Measurements from ENCODE around the gene ASPN.
A peak's percentile ranks its signal among the peaks of the same experiment; 100 is the strongest.

Gene ASPN

GRCh38 chr9:92468206-92468605 is 14.1 kb downstream of the ASPN start:
- peak; percentile 71 for DNase-seq (ENCODE audit: low spot score)

- DNase-seq (ENCODE audit: low spot score): no peak
Measured at GRCh38 chr9:92467511-92467910, 14.8 kb downstream of the ASPN start.

- DNase-seq (ENCODE audit: low spot score): no peak
Measured at GRCh38 chr9:92467041-92467440, 15.3 kb downstream of the ASPN start.

DNA sequence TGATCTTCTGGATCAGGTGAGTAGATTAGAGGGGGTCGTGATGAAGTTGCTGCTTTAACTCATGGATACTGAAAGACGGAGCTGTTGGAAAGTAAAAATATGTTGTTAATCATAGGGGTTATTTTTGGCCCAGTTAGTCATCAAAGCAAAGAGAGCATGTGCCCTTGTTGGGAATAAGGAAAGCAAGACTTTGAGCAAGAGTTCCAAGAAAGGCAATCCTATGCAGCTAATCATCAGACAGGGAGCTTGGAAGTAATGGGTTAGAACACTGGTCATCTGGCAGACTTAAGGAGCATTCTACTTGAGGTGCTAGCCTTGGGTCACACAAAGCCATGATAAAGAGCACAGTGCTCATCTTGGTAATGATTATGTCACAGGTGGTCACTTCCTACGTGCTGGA is 18.3 kb downstream of the ASPN start:
- peak; percentile 94 for DNase-seq (ENCODE audit: low spot score)

DNA sequence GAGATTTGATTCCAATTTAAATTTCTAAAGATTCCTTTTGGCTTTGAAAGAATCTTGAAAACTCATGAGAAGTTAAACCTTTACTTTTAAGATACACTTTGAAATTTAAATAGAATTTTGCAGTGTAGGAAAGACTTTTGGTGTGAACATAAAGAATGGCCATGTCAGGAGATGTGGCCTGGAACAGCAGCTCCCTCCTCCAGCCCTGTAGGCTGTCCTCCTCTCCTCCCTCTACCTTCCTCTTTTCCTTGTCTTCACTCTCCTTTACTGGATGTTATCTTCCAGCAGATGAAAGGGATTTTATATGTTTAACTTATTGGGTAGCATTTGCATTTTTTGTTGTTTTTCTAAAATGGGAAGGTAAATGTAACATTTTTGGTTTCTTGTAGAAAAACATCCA is 18.9 kb downstream of the ASPN start:
- no peak for DNase-seq (ENCODE audit: low spot score)

DNA sequence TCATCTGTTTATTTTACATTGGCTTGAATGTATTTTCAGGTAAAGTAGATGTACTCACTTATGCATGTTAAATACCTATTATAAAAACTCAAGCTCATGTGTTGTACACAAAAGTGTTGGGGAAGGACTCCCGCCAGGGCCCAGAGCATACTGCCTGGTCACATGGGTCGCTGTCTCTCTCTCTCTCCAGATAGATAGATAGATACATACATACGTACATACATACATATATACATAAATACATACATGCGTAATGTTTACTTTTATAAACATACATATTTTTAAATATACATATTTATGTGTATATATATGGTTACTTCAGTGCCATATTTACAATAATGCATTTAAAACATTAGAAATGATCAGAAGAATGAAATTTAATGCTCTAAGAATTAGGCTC is 24.7 kb downstream of the ASPN start:
- DNase-seq (ENCODE audit: low spot score): no peak

DNA sequence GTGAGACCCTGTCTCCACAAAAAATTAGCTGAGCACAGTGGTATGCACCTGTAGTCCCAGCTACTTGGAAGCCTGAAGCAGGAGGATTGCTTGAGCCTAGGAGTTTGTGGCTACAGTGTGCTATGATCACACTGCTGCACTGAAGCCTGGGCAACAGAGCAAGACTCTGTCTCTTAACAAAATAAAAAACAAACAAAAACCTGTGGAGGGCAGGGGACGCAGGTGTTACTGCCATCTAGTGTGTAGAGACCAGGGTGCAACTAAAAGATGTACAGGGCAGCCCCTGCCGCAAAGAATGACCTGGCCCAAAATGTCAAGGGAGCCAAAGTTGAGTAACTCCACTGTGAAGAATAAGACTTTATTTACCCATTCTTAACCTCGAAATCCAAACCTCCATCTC is 27.1 kb downstream of the ASPN start:
- DNase-seq (ENCODE audit: low spot score): no peak

DNA sequence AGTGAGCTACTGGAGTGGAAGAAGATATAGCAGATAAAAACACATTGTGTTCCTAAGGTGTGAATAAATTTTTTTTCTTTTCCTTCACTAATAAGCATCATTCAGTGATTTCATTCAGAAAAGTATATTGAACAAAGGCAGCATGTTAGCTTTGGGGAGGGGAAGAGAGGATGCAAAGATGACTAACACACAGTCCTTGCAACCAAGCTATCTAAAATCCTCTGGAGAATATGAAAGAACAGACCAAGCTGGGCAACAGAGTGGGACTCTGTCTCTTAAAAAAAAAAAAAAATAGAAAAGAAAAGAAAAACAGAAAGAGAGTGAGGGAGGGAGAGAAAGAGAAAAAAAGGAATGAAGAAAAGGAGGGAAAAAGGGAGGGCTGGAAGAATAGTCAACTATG is 35.8 kb downstream of the ASPN start:
- no peak for DNase-seq (ENCODE audit: low spot score)

GRCh38 chr9:92444841-92445240 is 37.5 kb downstream of the ASPN start:
- DNase-seq (ENCODE audit: low spot score): no peak

DNA sequence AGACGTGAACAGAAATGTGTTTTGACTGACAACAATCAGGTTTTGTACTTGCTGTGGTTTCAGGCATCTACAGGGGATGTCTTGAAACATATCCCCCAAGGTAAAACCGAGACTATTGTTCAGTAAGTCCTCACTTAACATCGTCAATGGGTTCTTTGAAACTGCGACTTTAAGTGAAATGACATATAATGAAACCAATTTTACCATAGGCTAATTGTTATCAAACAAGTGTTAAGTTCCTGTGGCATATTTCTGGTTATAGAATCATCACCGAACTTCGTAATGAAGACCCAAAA is 41.6 kb downstream of the ASPN start:
- DNase-seq (ENCODE audit: low spot score): no peak

- DNase-seq (ENCODE audit: low spot score): peak; percentile 36
Measured at GRCh38 chr9:92439921-92440750, 42.2 kb downstream of the ASPN start.

GRCh38 chr9:92438900-92439526 is 43.3 kb downstream of the ASPN start:
- peak; percentile 21 for DNase-seq (ENCODE audit: low spot score)

- DNase-seq (ENCODE audit: low spot score): no peak
Measured at GRCh38 chr9:92435263-92435662, 47.0 kb downstream of the ASPN start.

GRCh38 chr9:92432972-92433548 is 49.2 kb downstream of the ASPN start:
- DNase-seq (ENCODE audit: low spot score): no peak

DNA sequence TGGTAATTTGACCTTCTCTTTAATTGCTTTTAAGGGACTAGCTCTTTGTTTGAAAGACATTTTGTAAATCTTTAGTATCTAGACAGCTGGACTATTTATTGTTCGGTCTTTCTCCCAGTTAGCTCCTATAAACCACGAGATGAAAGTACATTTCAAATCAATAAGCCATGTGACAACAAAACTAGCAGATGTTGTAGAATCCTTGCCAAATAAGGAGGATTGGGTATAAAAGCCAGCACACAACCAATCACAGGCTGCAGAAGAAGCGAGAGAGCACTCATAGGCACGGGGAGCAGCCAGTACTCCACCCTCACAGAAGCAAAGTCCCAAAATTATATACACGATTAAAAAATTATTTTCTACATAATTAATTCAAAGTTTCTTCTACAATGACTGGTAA is 50.0 kb downstream of the ASPN start:
- DNase-seq (ENCODE audit: low spot score): peak; percentile 29

DNA sequence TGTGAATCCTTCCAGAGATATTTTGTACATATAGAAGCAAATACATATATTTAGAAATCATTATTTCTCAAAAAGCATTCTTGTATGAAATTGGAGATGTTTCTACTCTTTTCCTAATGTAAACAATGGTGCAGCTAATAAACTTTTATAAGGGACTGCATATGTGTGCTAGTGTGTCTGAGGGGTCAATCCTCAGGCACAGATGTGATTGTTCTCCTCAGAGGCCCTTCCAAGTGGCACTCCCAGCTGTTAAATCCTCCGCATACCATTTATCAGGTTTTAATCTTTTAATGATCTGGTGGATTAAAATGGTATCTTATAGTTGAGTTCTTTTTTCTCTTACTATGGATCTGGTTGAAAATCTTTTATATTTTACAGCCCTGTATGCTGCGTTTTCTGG is 52.5 kb downstream of the ASPN start:
- no peak for DNase-seq (ENCODE audit: low spot score)

GRCh38 chr9:92426501-92427145 is 55.7 kb downstream of the ASPN start:
- no peak for DNase-seq (ENCODE audit: low spot score)

GRCh38 chr9:92425474-92425873 is 56.8 kb downstream of the ASPN start:
- DNase-seq (ENCODE audit: low spot score): peak; percentile 31

DNA sequence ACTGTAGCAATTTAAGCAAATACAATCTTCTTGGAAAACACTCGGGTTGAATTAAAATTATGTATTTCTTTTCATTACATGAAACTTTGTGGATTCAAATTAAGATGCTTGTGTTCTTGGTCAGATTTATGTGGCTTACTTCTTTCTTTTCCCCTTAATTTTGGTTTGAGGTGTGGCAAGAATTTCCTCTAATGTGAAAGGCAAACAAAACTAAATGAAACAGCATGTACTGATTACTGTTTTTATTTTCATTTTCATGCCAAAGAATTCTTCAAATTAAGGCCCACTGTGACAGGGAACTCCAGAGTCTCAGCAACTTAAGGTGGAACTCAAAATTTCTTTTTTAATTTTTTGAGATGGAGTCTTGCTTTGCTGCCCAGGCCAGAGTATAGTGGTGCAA is 58.0 kb downstream of the ASPN start, which contains the start of gene OMD:
Gene OMD (minus strand): TSS at position 132 of the 400 bp plus-strand sequence. CDS start 6,913 bp downstream, outside the sequence.
- no peak for DNase-seq (ENCODE audit: low spot score)

GRCh38 chr9:92423612-92424011 is 58.7 kb downstream of the ASPN start:
- no peak for DNase-seq (ENCODE audit: low spot score)

GRCh38 chr9:92422611-92423338 is 59.5 kb downstream of the ASPN start:
- DNase-seq (ENCODE audit: low spot score): no peak

- no peak for DNase-seq (ENCODE audit: low spot score)
Measured at GRCh38 chr9:92414566-92414965, 67.7 kb downstream of the ASPN start.

Measured in AG08395 (cell line).